OCI-LY3 (cell line): ENCODE data around the gene ZFAND3.

ENCODE experiments used
- H2AFZ ChIP-seq: fragments of 200-600, 300-600 bp; shearing (Covaris generic); 2 replicates; pipeline ENCODE4 v1.6.0; 2014; ENCODE audit warnings: antibody characterized with exemption, low read depth, low read length
- H3K27ac ChIP-seq: fragments of 200-600, 300-600 bp; sonication (generic); 2 replicates; pipeline ENCODE4 v1.5.1; 2014; ENCODE audit warnings: mild to moderate bottlenecking, low read length, moderate library complexity, mixed read lengths
- H3K27me3 ChIP-seq: fragments of 200-600, 300-600 bp; sonication (generic); 2 replicates; pipeline ENCODE4 v1.6.1; 2014; ENCODE audit warnings: low read depth, low read length, mixed read lengths
- H3K36me3 ChIP-seq: fragments of 200-600, 300-600 bp; sonication (generic); replicated peaks from 2 replicates; pipeline ENCODE3; 2014; ENCODE audit warnings: low read depth, low read length, mixed read lengths
- H3K4me1 ChIP-seq: fragments of 300-600, 200-600 bp; sonication (generic); 2 replicates; pipeline ENCODE4 v1.6.1; 2014; ENCODE audit warnings: low read length, mixed read lengths
- H3K4me2 ChIP-seq: fragments of 200-600, 300-600 bp; sonication (generic); 2 replicates; pipeline ENCODE4 v1.6.1; 2014; ENCODE audit warnings: low read length, mixed read lengths
- H3K4me3 ChIP-seq: fragments of 300-600, 200-600 bp; sonication (generic); 2 replicates; pipeline ENCODE4 v1.5.1; 2014; ENCODE audit warnings: antibody characterized with exemption, mild to moderate bottlenecking, low read length, moderate library complexity
- H3K79me2 ChIP-seq: fragments of 300-600, 200-600 bp; shearing (Covaris generic); 2 replicates; pipeline ENCODE4 v1.6.1; 2014; ENCODE audit warnings: mild to moderate bottlenecking, low read length, mixed read lengths
- H3K9ac ChIP-seq: fragments of 300-600, 200-600 bp; shearing (Covaris generic); 2 replicates; pipeline ENCODE4 v1.6.0; 2014; ENCODE audit warnings: mild to moderate bottlenecking, low read length, moderate library complexity
- H3K9me3 ChIP-seq: fragments of 200-600, 300-600 bp; shearing (Covaris generic); 2 replicates; pipeline ENCODE4 v1.6.1; 2014; ENCODE audit warnings: low read length, mixed read lengths; ENCODE audit not compliant: insufficient read depth
- H4K20me1 ChIP-seq: fragments of 200-600, 300-600 bp; sonication (generic); 2 replicates; pipeline ENCODE4 v1.6.1; 2016; ENCODE audit warnings: low read length, mixed read lengths; ENCODE audit not compliant: insufficient read depth
- EZH2phosphoT487 ChIP-seq: fragments of 200-600 bp; shearing (Covaris generic); IDR thresholded peaks from 2 replicates; pipeline ENCODE4 v1.6.1; 2018; ENCODE audit warnings: antibody characterized with exemption, mixed run types, low read depth
- TF ChIP-seq, protein P1 (sequence below): fragments of 200-600, 300-600 bp; sonication (generic); IDR thresholded peaks from 2 replicates; pipeline ENCODE4 v1.5.1; 2014; ENCODE audit warnings: antibody characterized with exemption, low read length, low read depth

ZFAND3 gene

DNA sequence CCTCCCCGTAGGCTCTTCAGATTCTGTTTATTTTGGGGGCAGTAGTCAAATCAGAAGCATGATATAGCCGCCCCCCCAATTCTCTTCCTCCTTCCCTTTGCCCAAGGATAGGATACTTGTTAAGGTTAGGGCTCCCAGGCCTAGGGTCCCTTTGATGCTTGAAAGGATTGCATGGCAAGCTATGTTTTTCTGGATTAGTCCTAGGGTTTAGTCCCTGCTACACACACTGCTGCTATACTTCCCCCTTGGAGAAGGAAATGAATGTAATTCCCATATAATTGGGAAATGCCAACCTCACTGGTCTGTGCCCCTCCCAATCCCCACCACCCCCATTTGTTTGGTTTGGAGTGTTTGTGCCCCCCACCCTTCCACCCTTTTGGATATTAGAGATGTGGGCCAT is 62.8 kb downstream of the ZFAND3 start:
- no peak overlapping the region for H3K27ac ChIP-seq
- H3K9ac ChIP-seq, result no peak overlapping the region
- no peaks in the 10 kb centered on the region for H3K36me3 ChIP-seq
- peaks cover 10% of the 10 kb centered on the region for H3K4me1 ChIP-seq
- peaks cover 57% of the 10 kb centered on the region for H3K79me2 ChIP-seq
- peaks cover 74% of the 10 kb centered on the region for H4K20me1 ChIP-seq
- no peaks in the 10 kb centered on the region for H3K27me3 ChIP-seq
- H2AFZ ChIP-seq, result no peak overlapping the region
- H3K4me3 ChIP-seq, result no peak overlapping the region
- no peak overlapping the region for H3K4me2 ChIP-seq
- TF ChIP-seq EZH2phosphoT487, result no peak
- TF ChIP-seq, protein P1, sequence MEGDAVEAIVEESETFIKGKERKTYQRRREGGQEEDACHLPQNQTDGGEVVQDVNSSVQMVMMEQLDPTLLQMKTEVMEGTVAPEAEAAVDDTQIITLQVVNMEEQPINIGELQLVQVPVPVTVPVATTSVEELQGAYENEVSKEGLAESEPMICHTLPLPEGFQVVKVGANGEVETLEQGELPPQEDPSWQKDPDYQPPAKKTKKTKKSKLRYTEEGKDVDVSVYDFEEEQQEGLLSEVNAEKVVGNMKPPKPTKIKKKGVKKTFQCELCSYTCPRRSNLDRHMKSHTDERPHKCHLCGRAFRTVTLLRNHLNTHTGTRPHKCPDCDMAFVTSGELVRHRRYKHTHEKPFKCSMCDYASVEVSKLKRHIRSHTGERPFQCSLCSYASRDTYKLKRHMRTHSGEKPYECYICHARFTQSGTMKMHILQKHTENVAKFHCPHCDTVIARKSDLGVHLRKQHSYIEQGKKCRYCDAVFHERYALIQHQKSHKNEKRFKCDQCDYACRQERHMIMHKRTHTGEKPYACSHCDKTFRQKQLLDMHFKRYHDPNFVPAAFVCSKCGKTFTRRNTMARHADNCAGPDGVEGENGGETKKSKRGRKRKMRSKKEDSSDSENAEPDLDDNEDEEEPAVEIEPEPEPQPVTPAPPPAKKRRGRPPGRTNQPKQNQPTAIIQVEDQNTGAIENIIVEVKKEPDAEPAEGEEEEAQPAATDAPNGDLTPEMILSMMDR, result no peak
- no peaks in the 10 kb centered on the region for H3K9me3 ChIP-seq

DNA sequence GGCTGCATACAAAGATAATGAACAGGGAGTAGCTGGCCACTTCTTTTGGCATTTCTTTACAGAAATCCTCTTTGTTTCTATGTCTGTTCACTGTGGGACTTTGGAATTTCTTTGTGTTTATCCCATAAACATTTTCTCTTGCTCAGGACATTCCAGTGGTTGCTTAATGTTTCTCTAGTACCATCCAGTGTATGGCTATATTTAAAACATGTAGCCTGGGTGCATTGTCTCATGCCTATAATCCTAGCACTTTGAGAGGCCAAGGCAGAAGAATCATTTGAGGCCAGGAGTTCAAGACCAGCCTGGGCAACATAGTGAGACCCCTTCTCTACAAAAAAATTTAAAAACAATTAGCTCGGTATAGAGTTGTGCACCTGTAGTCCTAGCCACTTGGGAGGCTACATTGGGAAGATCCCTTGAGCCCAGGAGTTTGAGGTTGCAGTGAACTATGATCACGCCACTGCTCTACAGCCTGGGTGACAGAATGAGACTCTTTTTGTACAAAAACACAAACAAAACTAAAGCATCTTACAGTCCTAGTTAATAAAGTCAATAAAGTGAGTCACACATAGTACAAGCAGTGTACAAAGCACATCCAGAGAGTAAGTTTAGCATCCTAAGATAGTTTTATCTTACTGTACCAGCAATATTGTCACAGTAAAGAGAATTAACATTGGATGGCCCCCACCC is 63.3 kb downstream of the ZFAND3 start:
- H4K20me1 ChIP-seq, result peaks cover 74% of the 10 kb centered on the region
- no peak overlapping the region for H3K4me2 ChIP-seq
- peaks cover 51% of the 10 kb centered on the region for H3K79me2 ChIP-seq
- H3K9me3 ChIP-seq, result no peaks in the 10 kb centered on the region
- H3K4me3 ChIP-seq, result no peak overlapping the region
- H3K27ac ChIP-seq, result no peak overlapping the region
- peaks cover 10% of the 10 kb centered on the region for H3K4me1 ChIP-seq
- H2AFZ ChIP-seq, result no peak overlapping the region
- no peak overlapping the region for H3K9ac ChIP-seq
- TF ChIP-seq EZH2phosphoT487, result no peak
- TF ChIP-seq, protein P1, result no peak
- no peaks in the 10 kb centered on the region for H3K36me3 ChIP-seq
- no peaks in the 10 kb centered on the region for H3K27me3 ChIP-seq

DNA sequence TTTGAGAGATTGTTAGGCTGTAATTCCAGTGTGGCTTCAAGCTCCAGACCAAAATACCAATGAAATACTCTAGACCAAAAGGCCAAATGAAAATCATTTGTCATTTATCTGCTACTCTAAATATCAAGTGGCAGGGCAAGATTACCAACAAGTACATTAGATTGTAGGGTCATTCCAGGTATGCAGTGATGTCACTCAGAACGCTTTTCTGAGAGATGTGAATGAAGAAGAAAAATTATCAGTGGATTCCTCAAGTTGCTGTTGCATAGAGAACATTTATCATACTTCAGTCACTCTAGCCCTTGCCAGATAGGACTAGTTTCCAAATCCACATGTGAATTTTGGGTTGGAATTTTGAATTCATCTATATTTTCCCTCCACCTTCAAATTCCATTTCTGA is 65.0 kb downstream of the ZFAND3 start:
- no peak overlapping the region for H3K9ac ChIP-seq
- peaks cover 10% of the 10 kb centered on the region for H3K4me1 ChIP-seq
- TF ChIP-seq, protein P1, result no peak
- TF ChIP-seq EZH2phosphoT487, result no peak
- H3K27me3 ChIP-seq, result no peaks in the 10 kb centered on the region
- H4K20me1 ChIP-seq, result peaks cover 69% of the 10 kb centered on the region
- H2AFZ ChIP-seq, result no peak overlapping the region
- H3K79me2 ChIP-seq, result peaks cover 50% of the 10 kb centered on the region
- no peak overlapping the region for H3K4me3 ChIP-seq
- H3K4me2 ChIP-seq, result no peak overlapping the region
- no peak overlapping the region for H3K27ac ChIP-seq
- no peaks in the 10 kb centered on the region for H3K36me3 ChIP-seq
- no peaks in the 10 kb centered on the region for H3K9me3 ChIP-seq

DNA sequence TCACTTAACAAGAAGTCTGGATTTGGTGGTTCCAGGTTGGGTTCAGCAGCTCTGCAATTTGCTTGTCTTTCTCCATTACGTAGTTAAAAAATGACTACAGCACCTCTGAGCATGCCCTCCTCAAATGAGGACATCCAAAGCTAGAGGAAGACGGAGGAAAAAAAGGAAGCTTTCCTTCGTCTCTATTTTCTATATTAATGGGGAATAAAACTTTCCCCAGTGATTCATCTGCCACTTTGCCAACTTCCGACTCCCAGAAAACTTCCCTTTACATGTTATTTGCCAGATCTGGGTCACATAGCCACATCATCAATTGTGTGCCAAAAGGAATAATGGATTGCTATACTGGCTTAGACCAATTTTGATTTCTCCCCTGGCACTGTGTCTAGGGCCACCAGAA is 69.5 kb downstream of the ZFAND3 start:
- H3K9ac ChIP-seq, result no peak overlapping the region
- peaks cover 67% of the 10 kb centered on the region for H4K20me1 ChIP-seq
- no peak overlapping the region for H3K4me3 ChIP-seq
- H3K27me3 ChIP-seq, result no peaks in the 10 kb centered on the region
- no peak for TF ChIP-seq EZH2phosphoT487
- TF ChIP-seq, protein P1, result no peak
- H3K9me3 ChIP-seq, result no peaks in the 10 kb centered on the region
- H3K79me2 ChIP-seq, result peaks cover 44% of the 10 kb centered on the region
- no peak overlapping the region for H2AFZ ChIP-seq
- peaks cover 9% of the 10 kb centered on the region for H3K4me1 ChIP-seq
- H3K27ac ChIP-seq, result no peak overlapping the region
- H3K36me3 ChIP-seq, result no peaks in the 10 kb centered on the region
- H3K4me2 ChIP-seq, result no peak overlapping the region
